ENCODE measurements around the gene PROSER2.

The PROSER2 gene

GRCh38 chr10:11874568-11875493 lies 51.7 kb downstream of the PROSER2 start:
- H3K36me3 Mint-ChIP-seq: no peaks in the 10 kb centered on the region
- H3K27me3 Mint-ChIP-seq: peaks cover 12% of the 10 kb centered on the region
- H3K4me3 Mint-ChIP-seq: no peak overlapping the region
- peaks cover 3% of the 10 kb centered on the region for H3K4me1 Mint-ChIP-seq
- no peak overlapping the region for H3K27ac Mint-ChIP-seq
- ATAC-seq (ENCODE audit: low read depth) (no peak), DNase-seq (ENCODE audit: low spot score in 2 of 2) (no peak)
- no peaks in the 10 kb centered on the region for H3K9me3 Mint-ChIP-seq

GRCh38 chr10:11875494-11876281 lies 52.5 kb downstream of the PROSER2 start:
- peaks cover 12% of the 10 kb centered on the region for H3K27me3 Mint-ChIP-seq
- no peaks in the 10 kb centered on the region for H3K36me3 Mint-ChIP-seq
- H3K4me1 Mint-ChIP-seq: peaks cover 3% of the 10 kb centered on the region
- no peak overlapping the region for H3K4me3 Mint-ChIP-seq
- no peaks in the 10 kb centered on the region for H3K9me3 Mint-ChIP-seq
- DNase-seq (ENCODE audit: low spot score in 2 of 2) (no peak), ATAC-seq (ENCODE audit: low read depth) (no peak)
- no peak overlapping the region for H3K27ac Mint-ChIP-seq

GRCh38 chr10:11876324-11876723 lies 53.2 kb downstream of the PROSER2 start:
- ATAC-seq (ENCODE audit: low read depth) (no peak), DNase-seq (ENCODE audit: low spot score in 2 of 2) (no peak)
- H3K27ac Mint-ChIP-seq: no peak overlapping the region
- H3K4me1 Mint-ChIP-seq: peaks cover 2% of the 10 kb centered on the region
- no peaks in the 10 kb centered on the region for H3K36me3 Mint-ChIP-seq
- H3K27me3 Mint-ChIP-seq: peaks cover 12% of the 10 kb centered on the region
- no peak overlapping the region for H3K4me3 Mint-ChIP-seq
- H3K9me3 Mint-ChIP-seq: no peaks in the 10 kb centered on the region

GRCh38 chr10:11876805-11877590 lies 53.8 kb downstream of the PROSER2 start:
- Mint-ChIP-seq H3K4me1 (no peaks in the 10 kb centered on the region), H3K4me3 (no peak overlapping the region), H3K9me3 (no peaks in the 10 kb centered on the region), H3K27me3 (peaks cover 12% of the 10 kb centered on the region), H3K36me3 (no peaks in the 10 kb centered on the region), H3K27ac (no peak overlapping the region)
- no peak for DNase-seq (ENCODE audit: low spot score in 2 of 2)
- ATAC-seq (ENCODE audit: low read depth): no peak

- no peaks in the 10 kb centered on the region for H3K36me3 Mint-ChIP-seq
- H3K4me3 Mint-ChIP-seq: no peak overlapping the region
- H3K4me1 Mint-ChIP-seq: no peaks in the 10 kb centered on the region
- no peak for DNase-seq (ENCODE audit: low spot score in 2 of 2)
- no peaks in the 10 kb centered on the region for H3K9me3 Mint-ChIP-seq
- no peak for ATAC-seq (ENCODE audit: low read depth)
- peaks cover 12% of the 10 kb centered on the region for H3K27me3 Mint-ChIP-seq
- H3K27ac Mint-ChIP-seq: no peak overlapping the region
Observed at GRCh38 chr10:11877591-11877905, 54.4 kb downstream of the PROSER2 start.

GRCh38 chr10:11878776-11879175 lies 55.6 kb downstream of the PROSER2 start:
- Mint-ChIP-seq H3K4me3 (no peak overlapping the region), H3K27me3 (peaks cover 8% of the 10 kb centered on the region), H3K36me3 (no peaks in the 10 kb centered on the region), H3K27ac (no peak overlapping the region), H3K9me3 (no peaks in the 10 kb centered on the region), H3K4me1 (no peaks in the 10 kb centered on the region)
- DNase-seq (ENCODE audit: low spot score in 2 of 2) (no peak), ATAC-seq (ENCODE audit: low read depth) (no peak)

GRCh38 chr10:11879387-11880094 lies 56.4 kb downstream of the PROSER2 start:
- DNase-seq (ENCODE audit: low spot score in 2 of 2) (no peak), ATAC-seq (ENCODE audit: low read depth) (no peak)
- peaks cover 8% of the 10 kb centered on the region for H3K27me3 Mint-ChIP-seq
- no peaks in the 10 kb centered on the region for H3K9me3 Mint-ChIP-seq
- H3K4me3 Mint-ChIP-seq: no peak overlapping the region
- H3K4me1 Mint-ChIP-seq: no peaks in the 10 kb centered on the region
- no peaks in the 10 kb centered on the region for H3K36me3 Mint-ChIP-seq
- H3K27ac Mint-ChIP-seq: no peak overlapping the region

GRCh38 chr10:11880151-11881029 lies 57.2 kb downstream of the PROSER2 start:
- Mint-ChIP-seq H3K27me3 (peaks cover 8% of the 10 kb centered on the region), H3K9me3 (no peaks in the 10 kb centered on the region), H3K27ac (no peak overlapping the region), H3K4me1 (peaks cover 2% of the 10 kb centered on the region), H3K36me3 (no peaks in the 10 kb centered on the region), H3K4me3 (no peak overlapping the region)
- no peak for ATAC-seq (ENCODE audit: low read depth)
- no peak for DNase-seq (ENCODE audit: low spot score in 2 of 2)

GRCh38 chr10:11881030-11881476 lies 57.9 kb downstream of the PROSER2 start:
- Mint-ChIP-seq H3K27ac (no peak overlapping the region), H3K27me3 (peaks cover 8% of the 10 kb centered on the region), H3K9me3 (no peaks in the 10 kb centered on the region), H3K4me1 (peaks cover 2% of the 10 kb centered on the region), H3K4me3 (no peak overlapping the region), H3K36me3 (no peaks in the 10 kb centered on the region)
- no peak for ATAC-seq (ENCODE audit: low read depth)
- no peak for DNase-seq (ENCODE audit: low spot score in 2 of 2)

- H3K4me1 Mint-ChIP-seq: peaks cover 2% of the 10 kb centered on the region
- no peaks in the 10 kb centered on the region for H3K9me3 Mint-ChIP-seq
- ATAC-seq (ENCODE audit: low read depth) (no peak), DNase-seq (ENCODE audit: low spot score in 2 of 2) (no peak)
- H3K36me3 Mint-ChIP-seq: no peaks in the 10 kb centered on the region
- H3K27ac Mint-ChIP-seq: no peak overlapping the region
- H3K4me3 Mint-ChIP-seq: no peak overlapping the region
- peaks cover 8% of the 10 kb centered on the region for H3K27me3 Mint-ChIP-seq
Observed at GRCh38 chr10:11881477-11882417, 58.6 kb downstream of the PROSER2 start.

GRCh38 chr10:11882646-11883375 lies 59.7 kb downstream of the PROSER2 start:
- Mint-ChIP-seq H3K9me3 (no peaks in the 10 kb centered on the region), H3K4me1 (peaks cover 2% of the 10 kb centered on the region), H3K27ac (no peak overlapping the region), H3K27me3 (peaks cover 3% of the 10 kb centered on the region), H3K36me3 (no peaks in the 10 kb centered on the region), H3K4me3 (no peak overlapping the region)
- ATAC-seq (ENCODE audit: low read depth) (no peak), DNase-seq (ENCODE audit: low spot score in 2 of 2) (no peak)

Measured in memory B cell (primary cell).